H1 (cell line): ENCODE results near the gene ZNF648. TPM values are rescaled to one million over a fixed set of nuclear protein-coding genes. Genes with fewer than 3 reads are reported as not detected.
A peak's percentile ranks its signal among the peaks of the same experiment; 100 is the strongest.

Source experiments
- CTCF ChIA-PET: fragments of 300-600 bp; sonication (Branson Sonifier 250); formaldehyde crosslinking; loops from one replicate; lab custom pipeline; 2021; ENCODE audit not compliant: partially characterized antibody; lab: Charles Lee
- POLR2A ChIA-PET: fragments of 300-600 bp; sonication (Branson Sonifier 250); formaldehyde crosslinking; loops from one replicate; lab custom pipeline; 2021; ENCODE audit warnings: inconsistent platforms; ENCODE audit not compliant: partially characterized antibody; lab: Charles Lee
- DNase-seq, 2 experiments: peaks; one replicate each; pipeline versions ENCODE4 v3.0.0 to v3.0.0-alpha.2; 2010 to 2022; ENCODE audit warnings: low spot score in 2 of 2, low read depth in 1 of 2, mixed read lengths in 1 of 2
- FAIRE-seq: peaks from 2 replicates; lab custom pipeline; 2011; peaks lifted over from hg19 to GRCh38; lab: Jason Lieb, UNC
- H2AFZ ChIP-seq: 2 replicates; pipeline ENCODE4 v1.8.1; 2012; ENCODE audit warnings: low read length, inconsistent platforms
- H2AK5ac ChIP-seq: 2 replicates; pipeline ENCODE4 v1.6.1; 2013; ENCODE audit warnings: low read depth, low read length
- H2BK120ac ChIP-seq: replicated peaks from 2 replicates; pipeline ENCODE3; 2013; ENCODE audit warnings: low read depth, low read length, inconsistent platforms
- H2BK12ac ChIP-seq: 2 replicates; pipeline ENCODE4 v1.6.1; 2013; ENCODE audit warnings: low read depth, low read length
- H2BK15ac ChIP-seq: 2 replicates; pipeline ENCODE4 v1.6.1; 2013; ENCODE audit warnings: low read length
- H2BK20ac ChIP-seq: 2 replicates; pipeline ENCODE4 v1.6.1; 2013; ENCODE audit warnings: low read length
- H2BK5ac ChIP-seq: 2 replicates; pipeline ENCODE4 v1.6.1; 2013; ENCODE audit warnings: low read depth, low read length
- H3K14ac ChIP-seq: 2 replicates; pipeline ENCODE4 v1.6.1; 2013; ENCODE audit warnings: inconsistent platforms; ENCODE audit not compliant: insufficient read length
- H3K18ac ChIP-seq: 2 replicates; pipeline ENCODE4 v1.6.1; 2013; ENCODE audit warnings: low read length; ENCODE audit errors: extremely low read depth
- H3K23ac ChIP-seq: 2 replicates; pipeline ENCODE4 v1.6.1; 2013; ENCODE audit warnings: inconsistent platforms; ENCODE audit not compliant: insufficient read length
- H3K23me2 ChIP-seq: 2 replicates; pipeline ENCODE4 v1.6.1; 2013; ENCODE audit warnings: low read depth, low read length
- H3K27ac ChIP-seq: 2 replicates; pipeline ENCODE4 v1.6.1; 2011; ENCODE audit warnings: low read depth, low read length, inconsistent platforms
- H3K27me3 ChIP-seq, 4 experiments: replicated peaks in 1 of 4; 1 replicate in 1 of 4; 2 replicates in 3 of 4; pipeline versions ENCODE4 v1.6.1 to v1.8.1; 2011 to 2013; ENCODE audit warnings: low read length in 3 of 4, mild to moderate bottlenecking in 3 of 4, inconsistent platforms in 2 of 4, mixed read lengths in 2 of 4, moderate library complexity in 1 of 4; ENCODE audit not compliant: control insufficient read depth in 3 of 4, insufficient read depth in 3 of 4; ENCODE audit errors: extremely low read depth in 1 of 4
- H3K36me3 ChIP-seq, 4 experiments: 2 replicates each; pipeline versions ENCODE4 v1.6.1 to v1.8.1; 2011 to 2013; ENCODE audit warnings: mild to moderate bottlenecking in 4 of 4, low read length in 3 of 4, moderate library complexity in 2 of 4, control low read depth in 1 of 4, inconsistent platforms in 1 of 4; ENCODE audit not compliant: insufficient read depth in 4 of 4, control insufficient read depth in 2 of 4
- H3K4ac ChIP-seq: replicated peaks from 2 replicates; pipeline ENCODE3; 2013; ENCODE audit warnings: low read length, low read depth, mixed read lengths, inconsistent platforms; ENCODE audit not compliant: insufficient read length
- H3K4me1 ChIP-seq, 4 experiments: replicated peaks in 1 of 4; 1 replicate in 1 of 4; 2 replicates in 3 of 4; pipeline versions ENCODE4 v1.6.1 to v1.8.1; 2011 to 2013; ENCODE audit warnings: low read length in 3 of 4, inconsistent platforms in 2 of 4, mixed read lengths in 1 of 4; ENCODE audit not compliant: insufficient read depth in 4 of 4, control insufficient read depth in 3 of 4
- H3K4me2 ChIP-seq, 2 experiments: 2 replicates each; pipeline versions ENCODE4 v1.6.1 to v1.8.1; 2011 to 2013; ENCODE audit warnings: low read depth in 2 of 2, low read length in 2 of 2, control low read depth in 1 of 2, inconsistent platforms in 1 of 2, mild to moderate bottlenecking in 1 of 2; ENCODE audit not compliant: insufficient read depth in 1 of 2
- H3K4me3 ChIP-seq, 4 experiments: fragments of 200-600, 300-600 bp in 1 of 4; sonication (generic), shearing (Covaris generic), sonication (Bioruptor Twin) in 1 of 4; 2 replicates each; pipeline versions ENCODE4 v1.5.1 to v1.8.1; 2011 to 2016; ENCODE audit warnings: low read length in 4 of 4, low read depth in 3 of 4, control low read depth in 2 of 4, inconsistent platforms in 2 of 4, mild to moderate bottlenecking in 2 of 4, mixed read lengths in 1 of 4, moderate library complexity in 1 of 4; ENCODE audit not compliant: insufficient read depth in 2 of 4; ENCODE audit errors: extremely low read depth in 1 of 4
- H3K56ac ChIP-seq: replicated peaks from 2 replicates; pipeline ENCODE3; 2013; ENCODE audit warnings: low read depth, mild to moderate bottlenecking, mixed read lengths, low read length, inconsistent platforms; ENCODE audit not compliant: insufficient read length
- H3K79me1 ChIP-seq: 2 replicates; pipeline ENCODE4 v1.6.1; 2013; ENCODE audit warnings: low read depth, low read length, control low read depth
- H3K79me2 ChIP-seq, 2 experiments: 2 replicates each; pipeline versions ENCODE4 v1.6.1 to v1.8.1; 2012 to 2013; ENCODE audit warnings: low read length in 2 of 2, mild to moderate bottlenecking in 2 of 2, inconsistent platforms in 1 of 2; ENCODE audit not compliant: insufficient read depth in 2 of 2, control insufficient read depth in 1 of 2
- H3K9ac ChIP-seq, 4 experiments: replicated peaks in 1 of 4; 1 replicate in 1 of 4; 2 replicates in 3 of 4; pipeline versions ENCODE4 v1.6.1 to v1.8.1; 2011 to 2013; ENCODE audit warnings: low read depth in 3 of 4, low read length in 3 of 4, control low read depth in 2 of 4, mild to moderate bottlenecking in 2 of 4, moderate library complexity in 2 of 4, inconsistent platforms in 1 of 4; ENCODE audit errors: extremely low read depth in 1 of 4
- H3K9me3 ChIP-seq, 2 experiments: 2 replicates each; pipeline versions ENCODE4 v1.6.1 to v1.8.1; 2012 to 2013; ENCODE audit warnings: mild to moderate bottlenecking in 2 of 2, moderate library complexity in 2 of 2, control low read depth in 1 of 2, inconsistent platforms in 1 of 2, low read depth in 1 of 2, low read length in 1 of 2, mixed read lengths in 1 of 2; ENCODE audit not compliant: insufficient read depth in 2 of 2
- H4K20me1 ChIP-seq, 2 experiments: replicated peaks in 1 of 2; 2 replicates each; pipeline versions ENCODE3 to v1.8.1; 2011 to 2013; ENCODE audit warnings: inconsistent platforms in 2 of 2, low read length in 2 of 2, mild to moderate bottlenecking in 1 of 2; ENCODE audit not compliant: insufficient read depth in 2 of 2, control insufficient read depth in 1 of 2
- H4K5ac ChIP-seq: 2 replicates; pipeline ENCODE4 v1.6.1; 2013; ENCODE audit warnings: low read length, low read depth, mixed read lengths, inconsistent platforms; ENCODE audit not compliant: insufficient read length
- H4K8ac ChIP-seq: 2 replicates; pipeline ENCODE4 v1.8.0; 2013; ENCODE audit warnings: mild to moderate bottlenecking, moderate library complexity, low read length, inconsistent platforms; ENCODE audit not compliant: insufficient read depth; ENCODE audit errors: extremely low read depth
- H4K91ac ChIP-seq: replicated peaks from 2 replicates; pipeline ENCODE3; 2013; ENCODE audit warnings: low read length, mixed read lengths, inconsistent platforms; ENCODE audit not compliant: insufficient read length
- CHD2 ChIP-seq: IDR thresholded peaks from 2 replicates; pipeline ENCODE4 v1.6.1; 2012; ENCODE audit warnings: low read length, improper control_type of control experiment
- GTF2F1 ChIP-seq: IDR thresholded peaks from 2 replicates; pipeline ENCODE4 v1.6.1; 2012; ENCODE audit warnings: low read depth, low read length, improper control_type of control experiment, borderline replicate concordance
- JUN ChIP-seq: IDR thresholded peaks from 2 replicates; pipeline ENCODE4 v1.6.1; 2011; ENCODE audit warnings: low read depth, mild to moderate bottlenecking, improper control_type of control experiment, low read length
- MAFK ChIP-seq: IDR thresholded peaks from 2 replicates; pipeline ENCODE4 v1.6.1; 2012; ENCODE audit warnings: low read depth, mild to moderate bottlenecking, improper control_type of control experiment, low read length
- SP4 ChIP-seq: IDR thresholded peaks from 2 replicates; pipeline ENCODE4 v1.6.1; 2012; ENCODE audit warnings: low read length, inconsistent platforms
- WGBS, 2 experiments: shearing (Covaris generic) in 1 of 2; methylation state at CpG; one replicate each; pipeline versions ENCODE4 v1.1.6 to v1.1.7; 2013 to 2015; ENCODE audit warnings: low lambda C conversion rate in 2 of 2, mixed read lengths in 2 of 2, inconsistent platforms in 1 of 2, low coverage in 1 of 2, missing lambda C conversion rate in 1 of 2; ENCODE audit not compliant: insufficient replicate concordance in 2 of 2, insufficient coverage in 1 of 2, insufficient read length in 1 of 2; ENCODE audit errors: extremely low coverage in 1 of 2, missing lambda C conversion rate in 1 of 2; 5-methylcytosine and 5-hydroxymethylcytosine counted together
- polyA plus RNA-seq, 7 experiments: library from polyadenylated mRNA; depleted of rRNA in 3 of 7; stranded (reverse) in 5 of 7; unstranded in 2 of 7; fragments of >200 nt in 5 of 7; fragments of 200-250 nt in 2 of 7; gene quantifications; 1 replicate in 5 of 7; 2 replicates in 1 of 7; 4 replicates in 1 of 7; pipeline versions ENCODE4 v1.2.1 to v1.2.3, GENCODE V29; 2011 to 2013; ENCODE audit warnings: missing spikeins in 2 of 7, mixed read lengths in 2 of 7
- total RNA-seq: library from RNA; stranded (reverse); fragmentation: NEBNext Ultra II Directional; extraction: Animal tissue kit (Norgen Biotek cat#: 25700); gene quantifications from 2 replicates; pipeline ENCODE4 v1.2.1, GENCODE V29; 2021

Gene ZNF648
- total and polyA plus RNA-seq, 2 of the 8 experiments (the other 6 are each of a cell fraction or from before 2014, with no cell fraction given): 0.20 to 0.53 TPM

GRCh38 chr1:182091083-182091482 is 29.6 kb upstream of the ZNF648 start:
- no peak overlapping the region for H3K9ac ChIP-seq
- H2AFZ ChIP-seq: no peak overlapping the region
- no peak overlapping the region for H3K27ac ChIP-seq
- H4K8ac ChIP-seq: no peak overlapping the region
- H2BK5ac ChIP-seq: no peak overlapping the region
- H3K14ac ChIP-seq: no peak overlapping the region
- no peak overlapping the region; the same call in 1 of the 2 replicates for H2BK15ac ChIP-seq
- no peaks in the 10 kb centered on the region for H3K36me3 ChIP-seq
- no peak overlapping the region for H2AK5ac ChIP-seq
- H4K5ac ChIP-seq: no peak overlapping the region
- no peak overlapping the region for H3K23ac ChIP-seq
- no peaks in the 10 kb centered on the region; the same call in 1 of the 2 replicates for H3K23me2 ChIP-seq
- FAIRE-seq (no peak), DNase-seq (no peak)
- no peak overlapping the region for H2BK120ac ChIP-seq
- H4K20me1 ChIP-seq: no peaks in the 10 kb centered on the region
- H3K79me2 ChIP-seq: no peaks in the 10 kb centered on the region
- no peak overlapping the region for H3K56ac ChIP-seq
- H2BK12ac ChIP-seq: no peak overlapping the region
- peak overlapping the region; percentile 49 for H3K18ac ChIP-seq
- no peaks in the 10 kb centered on the region for H3K9me3 ChIP-seq
- ChIA-PET CTCF (interaction anchor here (0.7 to 2.4 kb wide), 7 partner anchors 10 to 681 kb away, joined by 3 to 9 read pairs (median 4); no protein-coding TSS in a partner anchor), POLR2A (interaction anchor here (1.1 to 2.5 kb wide), 3 partner anchors 11 to 301 kb away, joined by 3 to 12 read pairs (median 8); partner anchors contain the start of gene GLUL)
- no peak overlapping the region for H3K4ac ChIP-seq
- H3K27me3 ChIP-seq: no peaks in the 10 kb centered on the region
- H3K4me3 ChIP-seq: no peak overlapping the region
- H3K4me1 ChIP-seq: peaks cover 0 to 5% (median 0%) of the 10 kb centered on the region in 4 experiments; a peak in 4 of 7 replicates
- 97% methylated on average over 2 of the region's 2 CpGs; no CpG with 5 or more reads in 1 of the 2 experiments for WGBS, 2 experiments
- H3K4me2 ChIP-seq: no peak overlapping the region
- H2BK20ac ChIP-seq: 0 out of 2 replicates have a peak overlapping the region, but pooled peaks have one; percentile 23
- no peak overlapping the region for H4K91ac ChIP-seq
- H3K79me1 ChIP-seq: no peaks in the 10 kb centered on the region
- TF ChIP-seq SP4 (no peak), GTF2F1 (no peak), JUN (no peak), CHD2 (no peak), MAFK (no peak)
